ENCODE data around the gene HOXA6. TPM values are rescaled to one million over a fixed set of nuclear protein-coding genes. Genes with fewer than 3 reads are reported as not detected.
A peak's percentile ranks its signal among the peaks of the same experiment; 100 is the strongest.

The HOXA6 gene
- total RNA-seq, 4 donors from 2014 or later, result 5.7 to 15.4 (median 12.4) TPM

GRCh38 chr7:27181795-27182275, 34.3 kb upstream of the HOXA6 start:
- TF ChIP-seq, protein P1, sequence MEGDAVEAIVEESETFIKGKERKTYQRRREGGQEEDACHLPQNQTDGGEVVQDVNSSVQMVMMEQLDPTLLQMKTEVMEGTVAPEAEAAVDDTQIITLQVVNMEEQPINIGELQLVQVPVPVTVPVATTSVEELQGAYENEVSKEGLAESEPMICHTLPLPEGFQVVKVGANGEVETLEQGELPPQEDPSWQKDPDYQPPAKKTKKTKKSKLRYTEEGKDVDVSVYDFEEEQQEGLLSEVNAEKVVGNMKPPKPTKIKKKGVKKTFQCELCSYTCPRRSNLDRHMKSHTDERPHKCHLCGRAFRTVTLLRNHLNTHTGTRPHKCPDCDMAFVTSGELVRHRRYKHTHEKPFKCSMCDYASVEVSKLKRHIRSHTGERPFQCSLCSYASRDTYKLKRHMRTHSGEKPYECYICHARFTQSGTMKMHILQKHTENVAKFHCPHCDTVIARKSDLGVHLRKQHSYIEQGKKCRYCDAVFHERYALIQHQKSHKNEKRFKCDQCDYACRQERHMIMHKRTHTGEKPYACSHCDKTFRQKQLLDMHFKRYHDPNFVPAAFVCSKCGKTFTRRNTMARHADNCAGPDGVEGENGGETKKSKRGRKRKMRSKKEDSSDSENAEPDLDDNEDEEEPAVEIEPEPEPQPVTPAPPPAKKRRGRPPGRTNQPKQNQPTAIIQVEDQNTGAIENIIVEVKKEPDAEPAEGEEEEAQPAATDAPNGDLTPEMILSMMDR (IDR thresholded peaks at IDR 0.05), result no peak
- TF ChIP-seq POLR2A (IDR thresholded peaks at IDR 0.05), result no peak
- peak in 1 of 2 donors; percentile 85 for DNase-seq (ENCODE audit: low spot score in 2 of 2)
- intact Hi-C loops (cut with DNase I; ENCODE audit: low total_unique reads), result no loop called here
- WGBS, 2 donors, result 81% methylated on average over 4 of the region's 4 CpGs
- H3K4me3 ChIP-seq (ENCODE audit: low read depth, poor library complexity, severe bottlenecking), result no peak overlapping the region

GRCh38 chr7:27180431-27181420, 33.2 kb upstream of the HOXA6 start:
- peak in 1 of 2 donors; percentile 86 for DNase-seq (ENCODE audit: low spot score in 2 of 2)

GRCh38 chr7:27179503-27180430, 32.2 kb upstream of the HOXA6 start:
- whole genome bisulfite sequencing, 2 donors, result 23 to 24% methylated on average over 56 of the region's 56 CpGs
- no peak overlapping the region for H3K4me3 ChIP-seq (ENCODE audit: low read depth, poor library complexity, severe bottlenecking)
- peak; percentile 69 to 95 for DNase-seq (ENCODE audit: low spot score in 2 of 2)
- intact Hi-C loops (cut with DNase I; ENCODE audit: low total_unique reads), result no loop called here
- TF ChIP-seq, protein P1 (IDR thresholded peaks at IDR 0.05), result peak in 1 of 3 donors; percentile 53
- no peak for TF ChIP-seq POLR2A (IDR thresholded peaks at IDR 0.05)

More at GRCh38 chr7:27180431-27181420, 33.2 kb upstream of the HOXA6 start:
- 81 to 82% methylated on average over 12 of the region's 12 CpGs for WGBS, 2 donors
- intact Hi-C loops (cut with DNase I; ENCODE audit: low total_unique reads), result no loop called here
- H3K4me3 ChIP-seq (ENCODE audit: low read depth, poor library complexity, severe bottlenecking), result no peak overlapping the region
- TF ChIP-seq, protein P1 (IDR thresholded peaks at IDR 0.05), result no peak
- TF ChIP-seq POLR2A (IDR thresholded peaks at IDR 0.05), result no peak

DNA sequence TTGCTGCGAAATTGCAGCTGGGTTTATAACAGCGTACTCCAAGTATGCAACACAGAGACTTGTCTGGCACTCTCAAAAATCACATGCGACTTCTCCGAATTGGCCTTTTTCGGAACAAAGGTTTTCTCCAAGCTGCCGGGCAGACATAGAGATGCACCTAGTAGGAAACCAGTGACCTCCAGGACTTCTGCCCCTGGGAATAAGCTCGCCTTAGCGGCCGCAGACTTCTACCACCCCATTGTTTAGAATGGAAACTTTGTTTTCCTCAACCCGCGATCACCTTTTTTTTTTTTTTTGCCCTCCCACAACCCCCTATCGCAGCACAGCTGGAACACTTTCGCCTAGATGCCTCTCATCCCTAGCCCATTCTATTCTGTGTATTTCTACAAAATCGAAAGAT, 31.5 kb upstream of the HOXA6 start:
- 57 to 59% methylated on average over 14 of the region's 14 CpGs for WGBS, 2 donors
- peak in 1 of 2 donors; percentile 81 for DNase-seq (ENCODE audit: low spot score in 2 of 2)
- TF ChIP-seq, protein P1 (IDR thresholded peaks at IDR 0.05), result no peak
- no peak for TF ChIP-seq POLR2A (IDR thresholded peaks at IDR 0.05)
- intact Hi-C loops (cut with DNase I; ENCODE audit: low total_unique reads), result no loop called here
- no peak overlapping the region for H3K4me3 ChIP-seq (ENCODE audit: low read depth, poor library complexity, severe bottlenecking)

GRCh38 chr7:27178366-27178765, 30.8 kb upstream of the HOXA6 start:
- no peak overlapping the region for H3K4me3 ChIP-seq (ENCODE audit: low read depth, poor library complexity, severe bottlenecking)
- peak; percentile 47 to 88 for DNase-seq (ENCODE audit: low spot score in 2 of 2)
- no peak for TF ChIP-seq POLR2A (IDR thresholded peaks at IDR 0.05)
- TF ChIP-seq, protein P1 (IDR thresholded peaks at IDR 0.05), result no peak
- intact Hi-C loops (cut with DNase I; ENCODE audit: low total_unique reads), result no loop called here
- WGBS, 2 donors, result 64 to 65% methylated on average over 6 of the region's 6 CpGs

Measured in lower leg skin (tissue), 4 donors.